Measurements from ENCODE around the gene RAB8B. TPM values are rescaled to one million over a fixed set of nuclear protein-coding genes. Genes with fewer than 3 reads are reported as not detected.

Gene RAB8B
- total RNA-seq, 1 experiment from 2014 or later = 11.7 TPM

GRCh38 chr15:63221346-63221745 is 31.9 kb downstream of the RAB8B start:
- peaks cover 23% of the 10 kb centered on the region for H3K4me1 Mint-ChIP-seq (ENCODE audit: insufficient read depth, unreplicated experiment)
- peak; percentile 38 for DNase-seq (ENCODE audit: unreplicated experiment)
- TF ChIP-seq CTCF (IDR thresholded peaks at IDR 0.05; ENCODE audit: unreplicated experiment) = no peak
- no TSS peak for BruUV-seq (replicated peaks)
- intact Hi-C loops (cut with micrococcal nuclease) = no loop called here
- no peaks in the 10 kb centered on the region for H3K27me3 Mint-ChIP-seq (ENCODE audit: insufficient read depth, unreplicated experiment)
- POLR2A ChIA-PET = interaction anchor here (1.1 kb wide), 1 partner anchor 83 kb away, joined by 3 read pairs; no protein-coding TSS in a partner anchor
- CTCF ChIA-PET = interaction anchor here (0.6 to 1.3 kb wide), 2 partner anchors 12 to 38 kb away, joined by 3 read pairs; no protein-coding TSS in a partner anchor
- H3K4me3 Mint-ChIP-seq (ENCODE audit: unreplicated experiment) = no peak overlapping the region
- no peak overlapping the region for H3K27ac Mint-ChIP-seq (ENCODE audit: low read depth, unreplicated experiment)
- H3K36me3 Mint-ChIP-seq (ENCODE audit: insufficient read depth, unreplicated experiment) = no peaks in the 10 kb centered on the region
- no peaks in the 10 kb centered on the region for H3K9me3 Mint-ChIP-seq (ENCODE audit: unreplicated experiment)

- DNase-seq (ENCODE audit: unreplicated experiment) = no peak
- POLR2A ChIA-PET = no interaction called here
Measured at GRCh38 chr15:63223463-63223862, 34.1 kb downstream of the RAB8B start.

GRCh38 chr15:63225381-63225780 is 36.0 kb downstream of the RAB8B start:
- Mint-ChIP-seq H3K4me3 (ENCODE audit: unreplicated experiment) (no peak overlapping the region), H3K27me3 (ENCODE audit: insufficient read depth, unreplicated experiment) (no peaks in the 10 kb centered on the region), H3K36me3 (ENCODE audit: insufficient read depth, unreplicated experiment) (no peaks in the 10 kb centered on the region), H3K9me3 (ENCODE audit: unreplicated experiment) (no peaks in the 10 kb centered on the region), H3K4me1 (ENCODE audit: insufficient read depth, unreplicated experiment) (peaks cover 8% of the 10 kb centered on the region), H3K27ac (ENCODE audit: low read depth, unreplicated experiment) (no peak overlapping the region)
- ChIA-PET CTCF (no interaction called here), POLR2A (no interaction called here)
- intact Hi-C loops (cut with micrococcal nuclease) = no loop called here
- no peak for TF ChIP-seq CTCF (IDR thresholded peaks at IDR 0.05; ENCODE audit: unreplicated experiment)
- DNase-seq (ENCODE audit: unreplicated experiment) = no peak
- no TSS peak for BruUV-seq (replicated peaks)

More at GRCh38 chr15:63223463-63223862, 34.1 kb downstream of the RAB8B start:
- Mint-ChIP-seq H3K27ac (ENCODE audit: low read depth, unreplicated experiment) (no peak overlapping the region), H3K36me3 (ENCODE audit: insufficient read depth, unreplicated experiment) (no peaks in the 10 kb centered on the region), H3K4me3 (ENCODE audit: unreplicated experiment) (no peak overlapping the region), H3K4me1 (ENCODE audit: insufficient read depth, unreplicated experiment) (peaks cover 16% of the 10 kb centered on the region), H3K9me3 (ENCODE audit: unreplicated experiment) (no peaks in the 10 kb centered on the region), H3K27me3 (ENCODE audit: insufficient read depth, unreplicated experiment) (no peaks in the 10 kb centered on the region)
- CTCF ChIA-PET = no interaction called here
- no peak for TF ChIP-seq CTCF (IDR thresholded peaks at IDR 0.05; ENCODE audit: unreplicated experiment)
- no TSS peak for BruUV-seq (replicated peaks)
- intact Hi-C loops (cut with micrococcal nuclease) = no loop called here

- Mint-ChIP-seq H3K27me3 (ENCODE audit: insufficient read depth, unreplicated experiment) (no peaks in the 10 kb centered on the region), H3K9me3 (ENCODE audit: unreplicated experiment) (no peaks in the 10 kb centered on the region), H3K36me3 (ENCODE audit: insufficient read depth, unreplicated experiment) (no peaks in the 10 kb centered on the region), H3K27ac (ENCODE audit: low read depth, unreplicated experiment) (no peak overlapping the region), H3K4me3 (ENCODE audit: unreplicated experiment) (no peak overlapping the region), H3K4me1 (ENCODE audit: insufficient read depth, unreplicated experiment) (no peaks in the 10 kb centered on the region)
- BruUV-seq (replicated peaks) = no TSS peak
- DNase-seq (ENCODE audit: unreplicated experiment) = no peak
- intact Hi-C loops (cut with micrococcal nuclease) = no loop called here
- no peak for TF ChIP-seq CTCF (IDR thresholded peaks at IDR 0.05; ENCODE audit: unreplicated experiment)
- POLR2A ChIA-PET = interaction anchor here (0.7 kb wide), 2 partner anchors 31 to 64 kb away, joined by 3 read pairs; no protein-coding TSS in a partner anchor
- CTCF ChIA-PET = no interaction called here
Measured at GRCh38 chr15:63226155-63226883, 36.9 kb downstream of the RAB8B start.
